ENCODE results near the gene SMIM32.

Gene SMIM32

DNA sequence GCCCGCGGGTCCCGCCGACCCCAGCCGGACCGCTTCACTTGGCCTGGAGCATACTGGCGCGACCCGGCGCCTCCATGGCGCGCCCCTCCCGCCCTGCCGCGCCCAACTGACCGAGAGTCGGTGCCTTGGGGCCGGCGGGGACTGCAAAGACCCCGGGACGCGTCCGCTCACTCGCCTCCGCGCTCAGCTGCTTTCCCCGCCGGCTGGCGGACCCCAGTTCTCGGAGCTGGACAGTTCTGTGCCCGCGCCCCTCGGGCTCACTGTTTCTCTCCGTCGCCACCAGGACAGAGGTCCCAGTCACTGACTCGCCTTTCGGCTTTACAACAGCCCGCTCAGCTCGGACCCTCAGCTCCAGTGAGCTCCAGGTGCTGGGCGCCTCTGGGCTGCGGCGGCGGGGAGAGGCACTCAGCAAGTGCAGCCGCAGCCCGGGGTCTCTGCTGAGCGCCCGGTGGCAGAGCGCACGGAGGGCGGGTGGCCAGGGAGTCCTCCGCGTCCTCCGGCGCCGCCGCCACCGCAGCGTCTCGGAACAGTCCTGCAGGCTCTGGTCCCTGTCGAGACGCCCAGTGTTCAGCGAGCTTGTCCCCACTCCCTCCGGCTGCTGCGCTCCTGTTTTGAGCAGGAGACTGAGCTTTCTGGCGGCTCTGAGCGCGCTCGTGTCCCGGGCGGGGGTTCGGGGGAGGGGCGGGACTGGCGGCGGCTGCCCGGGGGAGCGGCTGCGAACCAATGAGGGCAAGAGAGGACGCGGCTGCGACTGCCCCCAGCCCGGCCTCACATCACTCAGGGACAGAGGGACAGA is at the start of gene SMIM32:
Gene SMIM32 (minus strand): TSS at position 637 of the 796 bp plus-strand sequence. CDS start 638 bp downstream, outside the sequence.
- DNase-seq (ENCODE audit: low spot score): no peak

DNA sequence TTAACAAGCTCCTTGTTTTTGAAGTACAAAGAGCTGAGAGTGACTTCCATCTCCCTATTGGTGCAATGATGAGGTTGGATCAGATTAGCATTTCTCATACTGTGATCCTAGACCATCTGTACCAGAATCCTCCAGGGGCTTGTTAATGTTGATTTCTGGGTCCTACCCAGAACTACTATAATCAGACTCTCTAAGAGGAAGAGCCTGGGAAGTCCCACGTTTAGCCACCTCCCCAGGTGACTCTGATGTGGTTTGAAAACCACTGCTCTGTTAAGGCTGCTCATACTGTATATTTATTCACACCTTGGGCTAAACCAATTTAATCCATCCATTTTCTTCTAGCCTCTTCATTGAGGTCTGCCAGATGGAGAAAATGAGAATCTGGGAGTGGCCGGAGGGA is 49.6 kb upstream of the SMIM32 start:
- no peak for DNase-seq (ENCODE audit: low spot score)

DNA sequence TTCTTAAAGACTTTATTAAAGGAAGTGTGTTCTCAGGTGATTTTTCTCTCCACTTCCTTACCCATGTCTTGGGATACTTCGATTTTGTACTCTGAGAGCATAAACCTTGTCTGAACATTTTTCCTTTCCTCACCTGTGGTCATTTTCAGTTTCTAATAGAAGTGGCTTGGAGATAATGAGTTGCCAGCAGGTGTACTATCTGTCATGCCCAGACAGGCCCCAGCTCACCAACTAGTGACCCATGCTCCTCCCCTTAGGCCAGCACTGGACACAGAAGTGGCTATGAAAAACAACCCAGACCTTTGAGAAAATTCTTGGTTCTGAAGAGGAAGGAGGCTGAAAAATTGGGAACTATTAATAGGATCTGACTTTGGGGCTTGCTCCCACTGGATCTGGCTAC is 49.2 kb upstream of the SMIM32 start:
- no peak for DNase-seq (ENCODE audit: low spot score)

DNA sequence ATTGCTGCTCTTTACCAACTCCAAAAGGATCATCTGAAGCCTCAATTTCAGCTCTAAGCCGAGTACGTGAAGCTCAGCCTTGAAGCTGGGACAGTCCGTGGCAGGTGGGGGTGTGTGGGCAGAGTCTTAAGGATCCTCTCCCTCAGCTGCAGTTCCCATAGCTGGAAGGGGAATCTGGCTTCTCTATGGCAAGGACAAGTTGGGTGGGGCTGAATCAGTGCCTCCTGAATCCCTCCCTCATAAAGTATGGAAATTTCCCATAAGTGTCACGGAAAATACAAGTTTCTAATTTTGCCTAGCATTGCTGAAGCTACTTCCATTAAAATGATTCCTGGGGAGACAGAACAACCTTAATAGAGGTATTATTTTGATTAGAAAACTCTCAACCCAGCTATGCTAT is 47.9 kb upstream of the SMIM32 start:
- DNase-seq (ENCODE audit: low spot score): no peak

DNA sequence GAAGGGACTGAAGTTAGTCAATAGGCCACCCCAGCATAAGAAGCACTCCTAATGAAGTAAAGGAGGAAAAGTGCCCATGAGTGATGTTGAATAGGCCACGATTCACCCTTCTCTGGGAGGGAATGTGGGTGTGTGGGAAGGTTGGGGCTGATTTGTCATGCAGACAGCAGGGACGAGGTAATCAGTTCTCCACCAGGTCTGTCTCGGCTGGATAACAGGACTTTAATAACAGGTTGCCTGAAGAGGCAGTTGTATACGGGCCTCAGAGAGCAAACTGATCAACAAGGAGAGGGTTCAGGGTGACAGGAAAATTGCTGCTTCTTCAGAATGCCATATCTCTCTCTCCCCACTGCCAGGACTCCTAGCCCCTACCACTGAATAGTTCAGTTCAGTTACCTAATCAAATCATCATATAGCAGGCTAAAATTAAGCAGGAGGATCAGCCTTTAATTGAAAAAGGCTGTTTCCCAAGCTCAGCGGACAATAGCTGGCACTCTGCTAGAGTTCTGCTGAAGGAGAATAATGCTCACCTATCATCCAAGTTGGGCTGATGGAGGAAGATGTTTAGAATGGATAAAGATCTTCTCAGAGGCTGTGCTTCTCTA is 43.6 kb upstream of the SMIM32 start:
- no peak for DNase-seq (ENCODE audit: low spot score)

DNA sequence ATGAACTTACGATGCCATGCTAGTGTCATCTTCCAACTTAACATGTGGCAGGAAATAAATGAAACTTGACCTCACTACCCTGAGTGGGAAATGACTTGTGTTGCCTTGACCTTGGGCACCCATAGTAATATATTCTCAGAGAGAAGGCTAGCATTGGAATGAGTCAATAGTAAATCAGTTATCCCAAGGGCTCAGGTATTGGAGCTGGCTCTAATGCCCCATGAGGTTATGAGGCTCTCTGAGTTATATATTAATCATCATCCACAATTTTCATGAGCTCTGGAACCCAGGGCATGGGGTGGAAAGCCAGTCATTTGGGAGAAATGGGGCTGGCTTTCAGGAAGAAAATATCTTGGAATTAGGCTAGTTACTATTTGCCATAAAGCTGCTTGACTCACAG is 42.4 kb upstream of the SMIM32 start:
- no peak for DNase-seq (ENCODE audit: low spot score)

DNA sequence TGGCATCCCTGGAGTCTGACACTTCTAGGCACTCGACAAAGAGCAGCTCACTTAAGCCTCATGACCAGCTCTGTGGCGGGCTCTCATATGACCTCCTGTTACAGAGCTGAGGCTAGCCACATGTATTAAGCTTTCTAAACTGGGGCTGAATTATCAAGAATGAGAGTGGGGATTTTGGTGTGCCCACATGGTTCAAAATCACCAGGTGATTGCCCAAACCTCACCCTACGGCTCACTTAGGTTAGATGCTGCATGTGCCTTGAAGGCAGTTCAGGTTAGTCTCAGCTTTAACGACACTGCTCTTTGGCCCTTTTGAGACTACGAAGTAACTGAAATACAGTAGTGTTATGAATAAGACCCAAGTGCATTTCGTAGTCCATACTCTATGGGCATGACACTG is 39.4 kb upstream of the SMIM32 start:
- no peak for DNase-seq (ENCODE audit: low spot score)

DNA sequence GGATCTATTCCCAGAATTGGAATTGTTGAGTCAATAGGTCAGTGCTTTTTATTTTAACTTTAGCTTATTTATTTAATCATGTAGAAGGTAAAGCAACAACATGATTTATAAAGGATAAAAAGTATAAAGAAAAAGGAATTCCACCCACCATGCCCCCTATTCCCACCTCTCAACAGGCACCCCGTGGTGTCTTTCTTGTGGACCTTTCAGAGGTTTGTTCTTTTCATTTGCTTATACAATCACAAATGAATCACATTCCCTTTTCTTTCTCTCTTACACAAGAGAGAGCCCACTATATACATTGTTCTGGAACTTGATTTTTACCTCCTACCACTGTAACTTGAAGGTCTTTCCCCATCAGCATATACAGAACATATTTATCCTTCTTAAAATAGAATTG is 37.2 kb upstream of the SMIM32 start:
- DNase-seq (ENCODE audit: low spot score): no peak

DNA sequence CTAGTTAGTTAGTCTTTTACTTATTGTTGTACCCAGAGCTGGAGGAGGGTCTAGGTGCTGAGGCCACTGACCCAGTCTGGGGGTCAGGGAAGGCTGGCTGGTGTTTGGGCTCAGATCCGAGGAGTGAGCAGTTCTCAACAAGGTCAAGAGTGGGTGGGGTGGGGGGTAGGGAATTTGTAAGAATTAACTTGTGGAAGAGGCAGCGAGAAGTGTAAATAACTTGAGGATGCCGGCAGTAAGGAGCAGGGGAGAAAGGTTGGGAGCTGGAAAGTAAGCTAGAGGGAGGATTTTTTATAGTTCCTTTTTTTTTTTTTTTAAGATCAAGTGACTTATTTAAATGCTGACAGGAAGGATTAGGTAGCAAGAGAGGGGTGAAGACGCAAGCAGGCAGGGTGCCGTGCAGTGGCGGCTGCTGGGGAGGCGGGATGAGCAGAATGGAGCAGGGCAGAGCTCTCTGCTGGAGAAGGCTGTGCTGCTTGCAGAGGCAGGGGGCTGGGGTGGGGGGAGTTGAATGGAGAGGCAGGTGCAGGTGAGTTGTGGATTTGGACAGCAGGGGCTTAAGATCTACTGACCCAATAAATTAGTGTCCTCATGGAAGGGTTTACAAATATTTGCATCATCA is 35.3 kb upstream of the SMIM32 start:
- no peak for DNase-seq (ENCODE audit: low spot score)

DNA sequence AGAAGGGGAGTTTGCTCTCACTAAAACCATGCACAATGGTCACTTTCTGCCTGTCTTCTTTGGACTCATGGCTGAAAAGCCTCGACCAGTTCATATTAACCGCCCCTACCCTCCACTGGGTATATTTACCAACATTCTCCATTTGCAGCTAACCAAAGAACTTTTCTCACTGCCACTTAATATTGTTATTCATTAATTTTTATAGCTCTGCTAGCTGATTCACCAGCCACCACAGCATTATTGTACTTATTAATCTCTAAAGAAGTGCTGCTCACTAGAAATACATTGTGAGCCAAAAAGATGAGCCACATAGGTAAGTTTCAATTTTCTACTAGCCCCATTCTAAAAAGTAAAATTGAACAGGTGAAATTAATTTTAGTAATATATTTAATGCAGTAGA is 33.4 kb upstream of the SMIM32 start:
- no peak for DNase-seq (ENCODE audit: low spot score)

DNA sequence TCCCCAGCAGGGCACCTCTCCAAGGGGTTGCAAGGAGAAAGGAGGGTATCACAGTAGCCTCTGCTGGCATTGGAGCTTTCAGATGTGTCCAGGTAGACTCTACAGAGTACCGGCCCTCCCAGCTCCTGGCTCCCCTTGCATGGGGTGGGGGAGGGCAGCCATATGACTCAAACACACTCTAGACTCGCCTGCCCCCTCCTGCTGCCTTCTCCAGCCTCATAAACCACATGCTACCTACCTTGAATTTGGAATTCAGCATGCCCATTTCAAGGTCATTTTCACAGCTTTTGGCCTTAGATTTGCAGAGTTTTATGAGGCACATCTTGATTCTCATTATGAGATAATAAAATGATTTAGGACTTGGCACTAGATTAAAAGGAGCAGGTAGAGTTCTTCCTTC is 32.8 kb upstream of the SMIM32 start:
- DNase-seq (ENCODE audit: low spot score): no peak

DNA sequence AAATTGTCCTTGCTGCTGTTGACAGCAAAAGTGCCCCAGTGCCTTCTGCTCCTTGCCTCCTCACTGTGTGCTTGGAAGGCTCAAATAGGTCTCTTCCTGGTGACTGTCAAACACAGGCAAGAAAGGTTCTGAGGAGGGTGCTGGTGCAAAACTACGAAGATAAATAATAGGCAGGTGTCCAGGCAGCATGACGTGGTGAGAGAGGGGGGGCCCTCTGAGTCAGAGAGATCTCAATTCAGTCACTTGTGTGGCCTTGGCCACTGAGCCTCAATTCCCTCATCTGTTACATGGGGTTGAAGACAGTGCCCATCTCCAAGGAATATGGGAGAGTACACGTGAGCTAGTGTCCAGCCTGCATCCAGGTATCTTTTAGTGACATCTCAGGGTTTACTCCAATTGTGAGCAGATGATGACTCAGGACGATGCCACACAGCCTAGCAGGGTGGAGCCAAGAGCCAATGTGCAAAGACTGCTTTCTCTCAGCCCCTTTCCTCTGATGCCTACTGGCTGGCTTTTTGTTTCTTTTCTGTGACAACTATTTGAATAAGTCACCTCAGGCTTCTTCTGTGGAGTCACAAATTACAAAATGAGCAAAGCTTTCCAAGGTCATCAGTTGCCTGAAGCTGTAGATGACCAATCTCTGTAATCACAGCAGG is 29.7 kb upstream of the SMIM32 start:
- DNase-seq (ENCODE audit: low spot score): no peak

DNA sequence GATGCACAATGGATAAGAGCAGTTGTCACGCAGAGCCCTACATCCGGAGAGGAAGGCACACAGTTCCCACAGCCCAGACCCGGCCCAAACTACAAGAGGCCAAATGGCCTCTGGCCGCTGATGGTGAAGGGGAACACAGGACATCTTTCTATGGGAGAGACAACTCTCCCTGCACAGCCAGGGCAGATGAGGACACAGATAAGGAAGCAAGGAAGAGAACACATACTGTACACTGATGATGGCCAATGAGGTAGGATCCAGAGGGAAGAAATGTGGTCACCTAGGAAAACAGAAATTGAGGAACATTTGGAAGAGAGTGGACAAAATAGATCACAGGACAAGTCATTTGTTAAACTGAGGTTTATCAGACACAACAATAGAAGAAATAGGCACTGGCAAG is 28.4 kb upstream of the SMIM32 start:
- DNase-seq (ENCODE audit: low spot score): no peak

DNA sequence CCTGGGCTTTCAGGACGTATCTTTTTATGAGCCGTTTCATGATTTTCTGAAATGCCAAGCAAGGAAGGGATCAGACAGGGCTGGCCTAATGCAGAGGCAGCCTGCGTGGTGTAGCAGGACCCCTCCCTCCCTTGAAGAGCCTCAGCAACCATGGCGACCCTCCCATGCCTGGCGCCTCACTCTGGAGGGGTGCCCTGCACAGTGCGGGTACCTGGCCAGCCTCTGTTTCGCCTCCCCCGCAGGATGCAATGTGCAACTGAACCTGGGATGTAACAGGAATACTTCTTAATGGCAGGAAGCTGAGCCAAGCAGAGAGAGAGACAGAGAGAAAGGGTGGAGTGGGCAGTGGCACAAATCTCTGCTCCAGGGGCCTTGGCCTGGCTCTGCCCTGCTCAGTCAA is 23.3 kb upstream of the SMIM32 start:
- no peak for DNase-seq (ENCODE audit: low spot score)

DNA sequence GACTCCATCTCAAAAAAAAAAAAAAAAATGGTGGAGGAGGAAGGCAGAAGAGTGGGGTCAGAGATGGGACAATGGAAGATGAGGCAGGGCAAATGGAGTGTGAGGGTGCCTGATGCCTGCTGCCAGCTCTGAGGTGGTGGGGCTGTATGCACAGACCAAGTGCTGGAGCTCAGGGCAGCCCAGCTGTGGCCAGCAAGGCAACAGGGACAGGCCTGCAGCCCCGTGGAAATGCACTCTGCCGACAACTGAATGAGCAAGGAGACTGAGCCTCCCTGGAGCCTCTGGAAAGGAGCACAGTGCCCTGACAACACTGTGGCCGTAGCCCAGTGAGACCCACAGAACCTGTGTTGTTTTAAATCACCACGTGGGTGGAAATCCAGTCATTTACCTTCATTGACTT is 22.9 kb upstream of the SMIM32 start:
- DNase-seq (ENCODE audit: low spot score): no peak

DNA sequence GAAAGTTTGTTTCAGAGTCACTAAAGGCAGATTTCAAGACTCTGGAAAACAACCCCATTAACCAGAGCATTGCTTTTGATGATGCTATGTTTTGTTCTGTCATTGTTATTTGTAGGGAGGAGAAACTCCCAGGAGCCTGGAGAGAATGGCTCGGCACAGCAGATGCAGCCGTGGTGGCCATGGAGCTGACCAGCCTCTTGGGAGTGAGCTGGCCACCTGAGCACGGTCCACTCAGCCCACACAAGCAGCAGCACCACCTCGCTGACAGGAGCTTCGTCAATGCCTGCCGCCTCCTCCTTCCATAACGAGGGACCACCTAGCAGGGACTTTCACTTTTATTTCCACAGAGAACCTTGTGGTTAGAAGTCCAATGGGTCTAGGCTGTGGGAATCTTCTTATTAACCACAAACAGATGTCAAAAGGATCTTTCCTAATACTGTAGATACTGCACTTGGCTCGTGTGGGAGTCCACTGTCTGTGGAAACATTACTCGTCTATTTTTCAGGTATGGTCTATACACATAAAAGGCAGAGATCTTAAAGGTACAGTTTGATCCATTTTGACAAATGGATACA is 21.0 kb upstream of the SMIM32 start:
- no peak for DNase-seq (ENCODE audit: low spot score)

DNA sequence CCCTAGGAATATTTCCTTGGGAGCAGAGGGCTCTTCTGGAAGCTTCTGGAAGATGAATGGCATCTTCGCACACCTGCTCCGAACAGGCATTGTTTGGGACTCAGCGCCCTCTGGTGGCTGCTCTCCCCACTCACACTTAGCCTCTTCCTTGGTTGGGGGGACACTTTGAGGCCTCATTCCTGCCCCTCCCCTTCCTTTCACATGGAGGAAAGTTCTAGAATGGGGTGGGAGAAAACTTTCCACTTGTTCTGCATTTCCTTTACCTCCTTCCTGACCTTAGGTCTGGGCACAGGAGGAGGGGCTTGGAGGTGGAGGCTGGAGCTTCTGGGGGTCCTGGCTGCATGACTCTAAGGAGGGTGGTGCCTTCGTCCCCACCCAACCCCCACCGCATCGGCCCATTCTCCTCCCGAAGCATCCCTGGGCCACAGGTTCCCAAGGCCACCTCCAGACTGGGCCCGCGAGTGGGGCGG is 19.3 kb upstream of the SMIM32 start:
- peak; percentile 48 for DNase-seq (ENCODE audit: low spot score)

DNA sequence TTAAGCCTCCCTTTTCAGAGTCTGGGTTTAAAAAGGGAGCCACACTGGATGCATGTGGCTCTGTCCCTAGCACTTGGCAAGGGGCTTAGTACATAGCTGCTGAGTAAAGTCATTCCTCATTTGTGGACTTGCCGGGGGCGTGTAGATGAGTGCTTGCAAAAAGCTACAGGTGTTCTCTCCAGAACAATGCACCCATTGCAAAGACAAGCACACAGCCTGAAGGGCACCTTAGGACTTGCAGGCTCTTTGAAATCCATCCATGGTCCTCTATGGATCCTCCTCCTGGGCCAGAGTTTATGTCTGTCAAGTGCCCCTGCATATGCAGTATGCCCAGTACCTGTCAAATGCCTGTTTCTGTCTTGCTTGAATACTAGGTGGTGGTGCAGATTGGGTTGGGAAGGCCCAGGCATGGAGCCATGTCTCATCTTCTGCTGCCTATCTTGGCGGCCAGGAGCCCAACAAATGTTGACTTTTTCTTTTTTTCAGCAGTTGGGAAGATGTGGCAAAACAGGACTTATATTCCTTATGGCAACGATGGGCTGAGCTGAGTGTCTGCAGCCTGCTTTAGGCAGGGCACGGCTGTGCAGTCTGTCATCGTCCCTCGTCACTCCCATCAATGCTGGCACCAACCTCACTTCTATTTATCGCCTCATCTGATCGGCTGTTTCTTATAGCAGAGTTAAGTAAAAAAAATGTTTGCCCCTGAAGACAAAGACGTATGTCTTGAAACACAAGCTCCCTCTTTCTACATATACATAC is 18.5 kb upstream of the SMIM32 start:
- no peak for DNase-seq (ENCODE audit: low spot score)

DNA sequence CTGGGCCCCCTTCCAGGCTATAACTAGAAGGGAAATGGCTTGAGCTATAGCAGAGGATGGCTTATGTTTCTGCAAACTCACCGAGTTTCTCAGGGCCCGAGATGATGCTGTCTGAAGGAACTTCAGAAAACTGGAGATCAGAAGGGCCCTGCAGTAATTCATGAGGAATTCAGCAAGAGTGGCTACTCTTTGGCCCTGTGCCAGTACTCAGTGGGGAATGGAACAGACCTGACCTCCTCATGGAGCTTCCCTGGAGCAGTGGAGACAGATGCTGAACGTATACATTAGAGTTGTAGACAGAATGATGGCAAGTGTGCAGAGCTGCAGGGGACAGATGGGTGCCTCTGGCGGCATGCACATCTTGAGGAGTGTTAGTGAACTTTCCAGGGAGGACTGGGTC is 17.3 kb upstream of the SMIM32 start:
- DNase-seq (ENCODE audit: low spot score): no peak

DNA sequence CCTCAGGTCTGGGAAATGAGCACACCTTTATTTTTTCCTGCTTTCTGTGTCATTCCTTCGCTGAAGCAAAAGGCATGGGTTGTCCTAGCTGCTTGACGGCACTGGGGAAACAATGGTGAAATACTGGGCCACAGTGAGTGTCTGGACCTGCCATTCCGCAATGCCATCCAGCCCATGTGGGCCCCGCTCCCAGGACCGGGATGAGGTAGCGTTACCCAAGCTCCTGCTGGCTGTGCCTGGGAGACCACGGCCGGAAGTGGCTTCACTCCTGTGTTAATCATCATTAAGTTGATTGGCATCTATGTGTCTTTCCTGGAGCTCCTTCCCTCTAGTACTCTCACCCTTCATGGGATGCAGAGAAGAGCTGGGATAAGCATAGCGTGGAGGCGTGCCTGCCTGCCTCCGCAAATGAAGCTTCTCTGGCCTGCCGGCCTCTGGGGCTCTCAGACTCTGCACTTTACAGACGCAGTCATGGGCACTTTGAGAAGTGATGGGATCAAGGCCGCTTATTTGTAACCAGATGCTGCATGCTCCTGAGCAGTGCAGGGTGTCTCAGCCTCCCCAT is 16.5 kb upstream of the SMIM32 start:
- no peak for DNase-seq (ENCODE audit: low spot score)

DNA sequence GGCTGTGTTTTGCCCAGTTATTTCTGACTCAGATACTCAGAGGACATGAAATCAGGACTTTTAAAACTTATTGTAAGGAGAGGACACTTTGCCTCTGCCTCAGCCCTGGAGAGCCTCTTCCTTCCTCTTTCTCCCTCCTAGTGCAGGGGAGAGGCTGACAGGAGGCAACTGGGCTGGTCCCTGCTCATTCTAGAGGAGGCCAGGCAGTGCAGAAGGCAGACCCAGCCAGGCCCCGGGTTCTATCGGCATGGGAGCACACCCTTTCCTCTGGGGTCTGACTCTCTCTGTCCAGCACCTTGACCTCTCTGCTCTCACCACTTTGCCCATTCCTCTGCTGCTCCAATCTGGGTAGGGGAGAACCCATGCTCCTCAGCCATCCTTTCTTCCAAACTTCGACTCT is 16.0 kb upstream of the SMIM32 start:
- no peak for DNase-seq (ENCODE audit: low spot score)

Data from LoVo (cell line).